ENCODE data around the gene MCOLN1.

- TF ChIP-seq CTCF (IDR thresholded peaks at IDR 0.05), result no peak
- no peak for TF ChIP-seq POLR2A (IDR thresholded peaks at IDR 0.05)
These were observed 6.8 kb downstream of the MCOLN1 start for GRCh38 chr19:7529246-7529600.

All from thyroid gland (tissue), 4 donors.